T47D (cell line): Measurements from ENCODE around the gene BLOC1S5.

ENCODE experiments used
- DNase-seq, 2 experiments: peaks; one replicate each; pipeline versions ENCODE4 v3.0.0 to v3.0.0-alpha.2; 2011 to 2012; ENCODE audit warnings: low read depth in 1 of 2, low spot score in 1 of 2
- JUND ChIP-seq: IDR thresholded peaks from 2 replicates; pipeline ENCODE4 v1.6.1; 2012; ENCODE audit warnings: low read depth
- in situ Hi-C: cut with HindIII; loops from 2 replicates; pipeline ENCODE4 v1.10.0; 2016; ENCODE audit warnings: low sequenced_read_pairs, low pct_unique_long_range_greater_than_20kb

The BLOC1S5 gene

DNA sequence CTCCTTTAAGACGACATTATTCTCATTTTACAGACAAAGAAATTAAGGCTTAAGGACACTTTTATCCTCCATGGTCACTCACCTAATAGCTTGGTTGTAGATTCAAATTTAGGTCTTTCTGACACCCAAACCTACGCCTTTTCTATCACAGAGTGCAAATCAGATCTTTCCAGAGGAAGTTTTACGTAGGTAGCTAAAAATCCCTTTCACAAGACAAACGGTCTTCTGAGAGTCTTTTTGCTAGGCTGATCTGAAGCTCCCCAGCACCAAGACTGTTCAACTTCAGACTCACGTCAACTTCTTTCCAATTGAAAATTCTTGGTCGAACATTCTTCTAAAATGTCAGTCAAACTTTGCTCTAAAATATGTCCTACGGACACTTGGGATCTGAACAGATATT is 46.5 kb downstream of the BLOC1S5 start:
- in situ Hi-C loops: no loop called here
- no peak for TF ChIP-seq JUND

GRCh38 chr6:8017276-8017701 is 46.9 kb downstream of the BLOC1S5 start:
- in situ Hi-C loops: no loop called here
- no peak for TF ChIP-seq JUND
- DNase-seq: peak in 1 of 2 experiments; percentile 60

More for the DNA sequence above, 46.5 kb downstream of the BLOC1S5 start:
- no peak for DNase-seq

- DNase-seq: no peak
- no peak for TF ChIP-seq JUND
- in situ Hi-C loops: no loop called here
Observed at GRCh38 chr6:8014947-8015346, 49.2 kb downstream of the BLOC1S5 start.

DNA sequence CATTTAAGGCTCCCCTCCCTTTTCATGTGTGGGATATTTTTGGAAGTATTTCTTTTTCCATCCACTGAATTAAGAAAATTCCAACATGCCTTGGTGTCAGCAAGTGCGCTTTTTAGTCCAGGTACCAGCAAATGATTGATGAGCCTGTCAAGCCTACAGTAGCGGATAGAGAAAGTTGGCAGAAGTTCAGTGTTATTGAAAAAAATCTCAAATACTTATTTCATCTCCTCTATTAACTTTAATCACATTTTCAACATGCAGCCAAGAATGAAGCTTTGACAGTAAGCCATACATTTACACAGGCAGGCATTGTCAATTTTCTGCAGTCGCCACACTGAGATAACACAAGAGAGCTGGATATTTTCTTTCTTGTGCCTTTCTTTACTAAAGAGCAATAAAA is 50.4 kb downstream of the BLOC1S5 start:
- in situ Hi-C loops: no loop called here
- no peak for DNase-seq
- TF ChIP-seq JUND: no peak

DNA sequence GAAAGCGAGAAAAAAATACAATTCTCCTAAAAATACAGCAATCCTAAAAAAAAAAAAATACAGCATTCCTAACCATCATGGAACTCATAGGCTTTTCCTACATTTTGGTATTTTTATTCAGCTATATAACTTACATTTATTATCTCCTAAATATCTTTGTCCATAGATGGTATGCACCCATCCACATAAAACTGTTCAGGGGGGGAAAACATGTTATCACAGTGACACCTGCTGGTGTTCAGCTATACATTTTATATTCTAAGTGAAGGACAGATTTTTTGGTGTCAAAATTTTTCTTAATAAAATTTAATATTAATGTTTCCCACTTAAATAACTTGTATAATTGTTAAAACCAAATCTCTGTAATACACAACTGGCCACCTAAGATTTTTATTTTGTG is 58.0 kb downstream of the BLOC1S5 start:
- no peak for TF ChIP-seq JUND
- in situ Hi-C loops: no loop called here
- peak; percentile 21 to 52 for DNase-seq

DNA sequence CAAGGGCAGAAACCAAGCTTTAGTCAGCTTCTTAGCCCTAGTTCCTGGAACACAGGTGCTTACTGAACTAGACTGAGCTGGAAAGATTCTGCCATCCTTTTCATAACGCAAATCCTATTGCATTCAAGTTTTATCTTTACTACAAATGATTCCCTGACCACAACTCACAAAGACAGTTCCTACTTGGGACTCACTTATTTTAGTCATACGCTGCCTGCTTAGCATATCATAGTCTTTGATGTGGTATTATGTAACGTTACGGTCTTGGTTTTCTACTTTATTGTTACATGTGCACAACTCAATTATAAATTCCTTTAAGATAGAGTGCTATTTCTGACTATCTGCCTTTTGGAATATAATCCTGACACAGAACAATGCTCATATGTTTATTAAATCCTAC is 59.1 kb downstream of the BLOC1S5 start:
- in situ Hi-C loops: no loop called here
- DNase-seq: no peak
- TF ChIP-seq JUND: no peak

GRCh38 chr6:8000636-8001035 is 63.6 kb downstream of the BLOC1S5 start:
- TF ChIP-seq JUND: no peak
- no peak for DNase-seq

DNA sequence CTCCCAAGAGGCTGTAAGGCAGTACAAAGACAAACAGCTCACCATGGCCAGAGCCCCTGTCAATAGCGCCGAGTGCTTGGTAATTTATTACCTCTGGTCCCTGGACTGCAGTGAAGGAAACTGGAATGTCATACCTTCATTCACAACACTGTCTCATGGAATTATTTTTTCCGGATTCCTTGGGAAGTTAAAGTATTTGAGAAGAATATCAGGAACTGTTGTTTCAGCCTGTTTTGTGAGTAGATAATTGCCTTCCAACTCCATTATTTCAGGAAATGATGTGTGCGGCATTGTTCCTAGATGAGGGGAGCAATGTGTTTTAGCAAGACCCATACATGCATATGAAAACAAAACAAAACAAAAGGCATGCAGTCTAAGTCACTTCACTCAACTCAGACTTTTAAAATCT is 64.0 kb downstream of the BLOC1S5 start:
- in situ Hi-C loops: no loop called here
- TF ChIP-seq JUND: no peak
- DNase-seq: no peak

More at GRCh38 chr6:8000636-8001035, 63.6 kb downstream of the BLOC1S5 start:
- in situ Hi-C loops: no loop called here

GRCh38 chr6:7999201-7999600 is 65.0 kb downstream of the BLOC1S5 start:
- DNase-seq: no peak
- in situ Hi-C loops: no loop called here
- no peak for TF ChIP-seq JUND

DNA sequence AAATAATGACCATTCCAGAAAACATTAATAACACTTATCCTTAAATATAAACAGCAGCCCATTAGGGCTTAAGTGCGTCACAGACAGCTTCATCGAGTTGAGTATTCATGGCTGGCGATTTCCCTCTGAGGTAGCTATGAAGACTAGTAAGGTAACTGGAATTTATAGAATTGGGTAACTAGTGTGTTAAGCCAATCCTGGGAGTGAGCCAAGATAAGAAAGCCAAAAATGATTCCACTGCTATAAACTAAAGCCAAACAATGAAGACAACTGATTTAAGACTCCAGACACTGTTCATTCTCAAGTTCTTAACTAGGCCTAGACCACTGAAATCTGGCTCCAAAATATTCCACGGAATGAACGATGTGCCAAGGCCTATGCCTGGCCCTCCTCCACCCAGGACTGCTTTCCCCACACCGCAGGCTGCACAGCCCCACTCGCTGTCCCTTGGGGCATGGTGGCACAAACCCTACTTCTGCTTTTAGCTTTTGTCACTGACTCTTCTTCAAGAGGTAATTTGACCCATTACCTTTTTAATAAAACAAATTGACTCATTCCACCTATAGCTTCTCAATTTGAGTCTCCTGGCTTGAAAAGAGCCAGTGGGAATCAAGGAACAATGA is 66.0 kb downstream of the BLOC1S5 start:
- TF ChIP-seq JUND: no peak
- in situ Hi-C loops: no loop called here
- no peak for DNase-seq

DNA sequence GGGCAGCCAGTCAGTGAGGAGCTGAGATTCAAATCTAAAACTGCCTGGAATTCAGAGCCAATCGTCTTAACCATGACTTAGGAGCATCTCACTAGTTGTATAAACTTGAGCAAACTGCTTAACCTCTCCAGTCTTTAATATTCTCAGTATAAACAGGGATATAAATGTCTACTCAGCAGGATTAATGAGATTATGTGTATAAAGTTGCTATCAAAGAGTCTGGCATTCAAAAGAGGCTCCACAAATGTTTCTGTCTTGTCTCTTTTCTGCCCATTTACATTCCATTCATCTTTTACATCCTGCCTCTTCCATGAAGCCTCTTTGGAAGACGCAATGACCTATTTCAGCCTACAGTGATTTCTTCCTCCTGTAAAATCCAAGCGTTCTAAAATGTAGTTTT is 66.9 kb downstream of the BLOC1S5 start:
- in situ Hi-C loops: no loop called here
- no peak for DNase-seq
- TF ChIP-seq JUND: no peak

DNA sequence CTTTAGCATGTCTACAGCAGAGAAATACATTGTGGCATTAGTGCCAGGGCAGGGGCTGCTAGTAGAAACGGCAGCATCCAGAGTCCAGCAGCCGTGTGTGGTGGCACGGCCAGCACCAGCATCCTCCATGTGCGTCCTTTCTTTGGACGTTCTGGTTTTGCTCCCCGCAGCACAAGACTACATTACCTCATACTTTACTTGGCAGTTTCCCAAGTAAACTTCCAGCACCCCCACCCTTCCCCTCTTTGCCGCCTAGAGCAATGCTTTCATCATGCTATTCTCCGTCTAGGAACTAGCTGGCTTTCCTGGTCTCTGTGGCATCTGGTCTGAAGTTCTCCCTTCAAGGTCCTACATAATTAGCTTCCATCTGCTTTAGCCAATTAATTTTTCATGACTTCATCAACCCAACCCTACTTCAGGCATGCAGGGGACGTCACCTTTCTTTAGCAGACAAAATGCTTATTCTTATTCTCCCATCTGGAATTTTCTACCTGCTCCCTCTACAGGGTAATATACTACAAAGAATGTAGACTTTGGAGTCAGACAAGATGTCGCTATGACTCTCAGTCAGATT is 67.6 kb downstream of the BLOC1S5 start:
- DNase-seq: no peak
- in situ Hi-C loops: no loop called here
- no peak for TF ChIP-seq JUND

DNA sequence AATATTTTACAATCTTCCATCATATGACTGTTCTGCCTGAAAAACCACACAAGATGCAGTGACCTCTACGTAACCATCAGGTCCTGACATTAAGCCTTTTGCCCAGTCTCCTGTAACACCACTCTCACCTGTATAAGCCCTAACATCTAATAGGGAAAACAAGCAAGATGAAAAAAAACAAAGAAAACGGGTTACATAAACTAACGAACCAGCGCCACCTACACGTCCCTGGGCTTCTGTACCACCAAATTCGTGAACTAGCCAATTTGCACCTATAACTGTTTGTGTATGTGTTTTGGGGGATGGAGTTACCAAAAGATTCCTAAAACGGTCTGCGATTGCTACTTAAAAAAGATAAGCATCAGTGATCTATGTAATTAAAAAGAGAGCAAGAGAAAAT is 70.2 kb downstream of the BLOC1S5 start:
- in situ Hi-C loops: no loop called here
- no peak for TF ChIP-seq JUND
- DNase-seq: no peak

- TF ChIP-seq JUND: no peak
- DNase-seq: no peak
- in situ Hi-C loops: no loop called here
Observed at GRCh38 chr6:7993399-7993798, 70.8 kb downstream of the BLOC1S5 start.
